Endothelial cell (in vitro differentiated cells): ENCODE results near the gene CISD3. TPM values are rescaled to one million over a fixed set of nuclear protein-coding genes. Genes with fewer than 3 reads are reported as not detected.

Experiments
- DNase-seq: peaks from one replicate; pipeline ENCODE4 v3.0.0; 2021; ENCODE audit warnings: low spot score
- H3K27ac Mint-ChIP-seq: one replicate; pipeline ENCODE4 v1.8.0; 2021; ENCODE audit warnings: mixed read lengths, inconsistent platforms; ENCODE audit not compliant: unreplicated experiment
- H3K27me3 Mint-ChIP-seq: one replicate; pipeline ENCODE4 v1.8.0; 2021; ENCODE audit warnings: mild to moderate bottlenecking, moderate library complexity, mixed read lengths, inconsistent platforms; ENCODE audit not compliant: unreplicated experiment
- H3K36me3 Mint-ChIP-seq: one replicate; pipeline ENCODE4 v1.8.0; 2021; ENCODE audit warnings: mild to moderate bottlenecking, low read depth, mixed read lengths, inconsistent platforms; ENCODE audit not compliant: unreplicated experiment
- H3K4me1 Mint-ChIP-seq: one replicate; pipeline ENCODE4 v1.8.0; 2021; ENCODE audit warnings: mild to moderate bottlenecking, mixed read lengths, inconsistent platforms; ENCODE audit not compliant: unreplicated experiment
- H3K4me3 Mint-ChIP-seq: one replicate; pipeline ENCODE4 v1.8.0; 2021; ENCODE audit warnings: mild to moderate bottlenecking, mixed read lengths, inconsistent platforms; ENCODE audit not compliant: unreplicated experiment
- H3K9me3 Mint-ChIP-seq: one replicate; pipeline ENCODE4 v1.8.0; 2021; ENCODE audit warnings: mixed read lengths, inconsistent platforms; ENCODE audit not compliant: unreplicated experiment
- CTCF ChIP-seq: fragments of 200-600 bp; sonication (generic); IDR thresholded peaks from one replicate; pipeline ENCODE4 v1.5.0; 2021; ENCODE audit warnings: antibody characterized with exemption; ENCODE audit not compliant: unreplicated experiment
- total RNA-seq: library from RNA; stranded (reverse); fragmentation: NEBNext Ultra II Directional; extraction: Animal tissue kit (Norgen Biotek cat#: 25700); gene quantifications from one replicate; pipeline ENCODE4 v1.2.1, GENCODE V29; 2021; ENCODE audit not compliant: unreplicated experiment

CISD3 gene
- total RNA-seq, 1 donor from 2014 or later, result 17.0 TPM

GRCh38 chr17:38711792-38712571, 18.2 kb upstream of the CISD3 start:
- H3K36me3 Mint-ChIP-seq, result peaks cover 22% of the 10 kb centered on the region
- no peaks in the 10 kb centered on the region for H3K9me3 Mint-ChIP-seq
- no peak overlapping the region for H3K27ac Mint-ChIP-seq
- H3K4me3 Mint-ChIP-seq, result no peak overlapping the region
- H3K4me1 Mint-ChIP-seq, result peaks cover 24% of the 10 kb centered on the region
- no peak for DNase-seq
- H3K27me3 Mint-ChIP-seq, result peaks cover 14% of the 10 kb centered on the region
- TF ChIP-seq CTCF, result no peak

- Mint-ChIP-seq H3K36me3 (peaks cover 19% of the 10 kb centered on the region), H3K9me3 (no peaks in the 10 kb centered on the region), H3K4me1 (peaks cover 18% of the 10 kb centered on the region), H3K4me3 (no peak overlapping the region), H3K27me3 (peaks cover 11% of the 10 kb centered on the region), H3K27ac (no peak overlapping the region)
- no peak for TF ChIP-seq CTCF
- DNase-seq, result no peak
These were observed 17.5 kb upstream of the CISD3 start for GRCh38 chr17:38712593-38712992.

- peaks cover 13% of the 10 kb centered on the region for H3K4me1 Mint-ChIP-seq
- H3K27me3 Mint-ChIP-seq, result peaks cover 11% of the 10 kb centered on the region
- no peak overlapping the region for H3K27ac Mint-ChIP-seq
- no peak for DNase-seq
- no peaks in the 10 kb centered on the region for H3K9me3 Mint-ChIP-seq
- no peak overlapping the region for H3K4me3 Mint-ChIP-seq
- peaks cover 19% of the 10 kb centered on the region for H3K36me3 Mint-ChIP-seq
- no peak for TF ChIP-seq CTCF
These were observed 16.6 kb upstream of the CISD3 start for GRCh38 chr17:38713456-38714075.

GRCh38 chr17:38715216-38715943, 14.8 kb upstream of the CISD3 start:
- no peak overlapping the region for H3K27ac Mint-ChIP-seq
- TF ChIP-seq CTCF, result no peak
- peak overlapping the region; percentile 62 for H3K4me3 Mint-ChIP-seq
- no peaks in the 10 kb centered on the region for H3K9me3 Mint-ChIP-seq
- H3K36me3 Mint-ChIP-seq, result peaks cover 12% of the 10 kb centered on the region
- DNase-seq, result no peak
- peaks cover 19% of the 10 kb centered on the region for H3K4me1 Mint-ChIP-seq
- H3K27me3 Mint-ChIP-seq, result peaks cover 12% of the 10 kb centered on the region
